Measurements from ENCODE around the gene FOLR3. TPM values are rescaled to one million over a fixed set of nuclear protein-coding genes. Genes with fewer than 3 reads are reported as not detected.

The FOLR3 gene
- total RNA-seq, 1 experiment from 2014 or later = not detected

GRCh38 chr11:72155751-72156150, 20.2 kb downstream of the FOLR3 start:
- no peak overlapping the region for H3K4me3 ChIP-seq (replicated peaks in 1 of 2; ENCODE audit: low read depth in 1 of 2, low read length in 2 of 2)
- ChIA-PET POLR2A (no interaction called here), CTCF (no interaction called here), RAD21 (ENCODE audit: low non-redundant PET in 1 of 2, low total read pairs in 2 of 2, uncharacterized antibody in 2 of 2, unreplicated experiment in 2 of 2) (no interaction called here)
- no peak overlapping the region for H2AFZ ChIP-seq (ENCODE audit: low read depth, low read length, poor library complexity, severe bottlenecking)
- H3K9me3 ChIP-seq (ENCODE audit: control insufficient read depth in 1 of 2, insufficient read depth in 1 of 2, low read depth in 1 of 2, low read length in 2 of 2) = no peaks in the 10 kb centered on the region
- DNase-seq (ENCODE audit: low read depth, low spot score) (no peak), ATAC-seq (no peak)
- H3K27ac ChIP-seq (ENCODE audit: low read depth, low read length) = no peak overlapping the region
- H3K9ac ChIP-seq (ENCODE audit: low read length) = no peak overlapping the region
- H3K79me2 ChIP-seq (ENCODE audit: insufficient read depth, low read length) = no peaks in the 10 kb centered on the region
- intact Hi-C loops (cut with micrococcal nuclease) = no loop called here
- no peaks in the 10 kb centered on the region for H3K9me2 ChIP-seq (ENCODE audit: insufficient read depth)
- H4K20me1 ChIP-seq (ENCODE audit: insufficient read depth) = no peaks in the 10 kb centered on the region
- no peak overlapping the region for H3K4me2 ChIP-seq (ENCODE audit: low read length)
- H3K4me1 ChIP-seq (ENCODE audit: control insufficient read depth in 1 of 2, insufficient read depth in 2 of 2, low read length in 2 of 2) = no peaks in the 10 kb centered on the region
- H3K27me3 ChIP-seq (ENCODE audit: insufficient read depth, low read length) = no peaks in the 10 kb centered on the region; the same call in 1 of the 2 replicates
- TF ChIP-seq FOSL1 (IDR thresholded peaks at IDR 0.05; ENCODE audit: low read depth) (no peak), CEBPB (IDR thresholded peaks at IDR 0.05; ENCODE audit: low read depth) (no peak), TCF7L2 (IDR thresholded peaks at IDR 0.05; ENCODE audit: borderline replicate concordance, extremely low read depth, insufficient read depth, insufficient read length) (no peak), ZFX (IDR thresholded peaks at IDR 0.05) (no peak)
- no TSS peak for BruUV-seq (replicated peaks)
- no peaks in the 10 kb centered on the region for H3K36me3 ChIP-seq (ENCODE audit: control insufficient read depth in 1 of 2, insufficient read depth in 2 of 2, low read length in 2 of 2)

- no peak overlapping the region for H3K4me3 ChIP-seq (replicated peaks in 1 of 2; ENCODE audit: low read depth in 1 of 2, low read length in 2 of 2)
- H2AFZ ChIP-seq (ENCODE audit: low read depth, low read length, poor library complexity, severe bottlenecking) = no peak overlapping the region
- H3K4me2 ChIP-seq (ENCODE audit: low read length) = no peak overlapping the region
- H3K9me2 ChIP-seq (ENCODE audit: insufficient read depth) = no peaks in the 10 kb centered on the region
- no peaks in the 10 kb centered on the region for H4K20me1 ChIP-seq (ENCODE audit: insufficient read depth)
- H3K27me3 ChIP-seq (ENCODE audit: insufficient read depth, low read length) = no peaks in the 10 kb centered on the region; the same call in 1 of the 2 replicates
- H3K36me3 ChIP-seq (ENCODE audit: control insufficient read depth in 1 of 2, insufficient read depth in 2 of 2, low read length in 2 of 2) = no peaks in the 10 kb centered on the region
- intact Hi-C loops (cut with micrococcal nuclease) = no loop called here
- no peak overlapping the region for H3K9ac ChIP-seq (ENCODE audit: low read length)
- ChIA-PET POLR2A (no interaction called here), CTCF (interaction anchor here (1.3 kb wide), 1 partner anchor 13 kb away, joined by 6 read pairs; no protein-coding TSS in a partner anchor), RAD21 (ENCODE audit: low non-redundant PET in 1 of 2, low total read pairs in 2 of 2, uncharacterized antibody in 2 of 2, unreplicated experiment in 2 of 2) (no interaction called here)
- BruUV-seq (replicated peaks) = no TSS peak
- TF ChIP-seq TCF7L2 (IDR thresholded peaks at IDR 0.05; ENCODE audit: borderline replicate concordance, extremely low read depth, insufficient read depth, insufficient read length) (no peak), POLR2AphosphoS5 (IDR thresholded peaks at IDR 0.05; ENCODE audit: low read depth, low read length) (no peak), ZFX (IDR thresholded peaks at IDR 0.05) (no peak), ZNF274 (IDR thresholded peaks at IDR 0.05; ENCODE audit: low read depth, low read length) (no peak), RAD21 (IDR thresholded peaks at IDR 0.05; ENCODE audit: low read depth) (no peak), EZH2 (IDR thresholded peaks at IDR 0.05) (no peak), FOSL1 (IDR thresholded peaks at IDR 0.05; ENCODE audit: low read depth) (no peak), EZH2phosphoT487 (IDR thresholded peaks at IDR 0.05; ENCODE audit: borderline replicate concordance) (no peak), ELF1 (IDR thresholded peaks at IDR 0.05; ENCODE audit: borderline replicate concordance, low read depth) (no peak)
- no peaks in the 10 kb centered on the region for H3K79me2 ChIP-seq (ENCODE audit: insufficient read depth, low read length)
- H3K4me1 ChIP-seq (ENCODE audit: control insufficient read depth in 1 of 2, insufficient read depth in 2 of 2, low read length in 2 of 2) = no peaks in the 10 kb centered on the region
- no peak overlapping the region for H3K27ac ChIP-seq (ENCODE audit: low read depth, low read length)
- no peak for ATAC-seq
- no peaks in the 10 kb centered on the region for H3K9me3 ChIP-seq (ENCODE audit: control insufficient read depth in 1 of 2, insufficient read depth in 1 of 2, low read depth in 1 of 2, low read length in 2 of 2)
- no peak for DNase-seq (ENCODE audit: low read depth, low spot score)
Measured at GRCh38 chr11:72157131-72157530, 21.6 kb downstream of the FOLR3 start.

Measured in HCT116 (cell line).